Colonic mucosa (tissue), 4 donors: ENCODE measurements around the gene GABARAPL1. TPM values are rescaled to one million over a fixed set of nuclear protein-coding genes. Genes with fewer than 3 reads are reported as not detected.

Source experiments
- DNase-seq: peaks from one replicate; pipeline ENCODE4 v3.0.0-alpha.2; 2020
- H3K27ac ChIP-seq: fragments of 200-600 bp; one replicate; pipeline ENCODE4 v1.8.0; 2021
- H3K27me3 ChIP-seq: fragments of 200-600 bp; one replicate; pipeline ENCODE4 v1.8.0; 2021
- H3K36me3 ChIP-seq: fragments of 200-600 bp; one replicate; pipeline ENCODE4 v1.8.0; 2021
- H3K4me1 ChIP-seq: fragments of 200-600 bp; one replicate; pipeline ENCODE4 v1.8.0; 2021; ENCODE audit warnings: mild to moderate bottlenecking
- H3K4me3 ChIP-seq: fragments of 200-600 bp; one replicate; pipeline ENCODE4 v1.8.0; 2021
- H3K9ac ChIP-seq, 2 donors: one replicate each; pipeline ENCODE4 v1.7.0; 2013; ENCODE audit warnings: control low read depth in 2 of 2, low read depth in 2 of 2, low read length in 2 of 2
- H3K9me3 ChIP-seq: fragments of 200-600 bp; one replicate; pipeline ENCODE4 v1.8.0; 2021
- CTCF ChIP-seq: fragments of 200-600 bp; IDR thresholded peaks from one replicate; pipeline ENCODE4 v1.8.0; 2022; ENCODE audit warnings: antibody characterized with exemption, mild to moderate bottlenecking
- intact Hi-C: fragments of 100-400 bp; cut with DNase I; formaldehyde crosslinking; loops from one replicate; pipeline ENCODE4 v1.14.1; 2022
- total RNA-seq, 2 donors: library from RNA; stranded (reverse); fragmentation: NEBNext Ultra II Directional in 1 of 2; extraction: Animal tissue kit (Norgen Biotek cat#: 25700) in 1 of 2; gene quantifications; one replicate each; pipeline ENCODE4 v1.2.1, GENCODE V29; 2021
- donor health status: healthy.
- donor health status: DM: no; HTN: no; CAD: no.
- donor health status: DM: no; HTN: no; CAD: no.

Gene GABARAPL1
- total RNA-seq, 2 donors from 2014 or later: 12.8 to 42.8 TPM

DNA sequence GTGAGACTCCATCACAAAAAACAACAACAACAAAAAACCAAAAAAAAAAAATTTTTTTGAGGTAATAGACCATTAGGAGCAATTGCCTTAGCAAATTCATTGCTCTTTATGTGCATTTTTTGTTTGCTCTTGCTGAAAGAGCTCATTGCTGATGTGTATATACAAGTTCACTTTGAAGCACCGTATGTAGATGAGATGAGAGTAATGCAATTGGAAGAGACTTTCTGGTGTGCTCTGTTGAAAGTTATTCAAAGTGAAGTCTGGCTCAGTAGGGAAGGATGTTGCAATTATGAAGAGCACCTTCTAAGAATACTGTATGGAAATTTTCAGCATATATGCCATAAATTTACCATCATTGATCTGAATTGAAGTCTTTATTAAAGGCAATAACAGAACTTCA, 48.2 kb downstream of the GABARAPL1 start:
- H3K9ac ChIP-seq: no peak overlapping the region
- no peak for TF ChIP-seq CTCF
- H3K4me1 ChIP-seq: no peaks in the 10 kb centered on the region
- intact Hi-C loops: no loop called here
- no peaks in the 10 kb centered on the region for H3K9me3 ChIP-seq
- no peak overlapping the region for H3K4me3 ChIP-seq
- no peaks in the 10 kb centered on the region for H3K36me3 ChIP-seq
- no peak overlapping the region for H3K27ac ChIP-seq
- no peaks in the 10 kb centered on the region for H3K27me3 ChIP-seq
- no peak for DNase-seq

- Histone ChIP-seq H3K9ac (no peak overlapping the region), H3K27ac (no peak overlapping the region), H3K4me1 (no peaks in the 10 kb centered on the region), H3K4me3 (no peak overlapping the region), H3K27me3 (no peaks in the 10 kb centered on the region), H3K36me3 (no peaks in the 10 kb centered on the region), H3K9me3 (no peaks in the 10 kb centered on the region)
- DNase-seq: no peak
- no peak for TF ChIP-seq CTCF
- intact Hi-C loops: no loop called here
These were observed 55.4 kb downstream of the GABARAPL1 start for GRCh38 chr12:10268037-10268436.

DNA sequence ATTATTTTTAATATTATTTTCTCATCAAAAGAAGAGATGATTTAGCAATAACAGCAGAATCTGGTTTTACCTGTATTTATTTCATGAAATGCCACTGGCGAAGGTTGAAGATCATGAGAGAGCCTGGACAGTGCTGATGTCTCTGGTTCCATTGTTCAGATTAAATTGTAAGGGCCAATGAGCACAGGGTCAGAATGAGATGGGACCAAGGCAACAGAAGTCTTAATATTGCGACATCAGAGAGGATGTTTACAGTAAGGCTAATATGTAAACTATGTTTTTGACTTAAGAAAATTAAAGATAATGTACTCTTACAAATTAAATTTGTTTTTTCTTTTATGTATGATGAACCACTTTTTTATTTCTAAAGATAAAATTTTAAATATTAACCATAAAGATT, 59.8 kb downstream of the GABARAPL1 start:
- no peaks in the 10 kb centered on the region for H3K27me3 ChIP-seq
- intact Hi-C loops: no loop called here
- H3K27ac ChIP-seq: no peak overlapping the region
- TF ChIP-seq CTCF: no peak
- no peaks in the 10 kb centered on the region for H3K4me1 ChIP-seq
- no peak overlapping the region for H3K9ac ChIP-seq
- no peaks in the 10 kb centered on the region for H3K36me3 ChIP-seq
- no peaks in the 10 kb centered on the region for H3K9me3 ChIP-seq
- H3K4me3 ChIP-seq: no peak overlapping the region
- no peak for DNase-seq

Other genes with a start within 250 kb of the GABARAPL1 start
- under 1 TPM; 0.59 to 0.72 TPM for gene CLEC12A, start 241.5 kb upstream of the GABARAPL1 start, total RNA-seq
- gene CLEC1B, start 213.8 kb upstream of the GABARAPL1 start, total RNA-seq: not detected
- gene CLEC12B, start 202.2 kb upstream of the GABARAPL1 start, total RNA-seq: not detected
- gene CLEC9A, start 182.2 kb upstream of the GABARAPL1 start, total RNA-seq: under 1 TPM in 1 of 2 donors, not detected in 1; 0.47 TPM
- gene CLEC1A, start 113.9 kb upstream of the GABARAPL1 start, total RNA-seq: 1 to 10 TPM; 1.7 to 1.8 TPM
- gene CLEC7A, start 82.7 kb upstream of the GABARAPL1 start, total RNA-seq: 1 to 10 TPM; 1.1 to 6.8 TPM
- under 1 TPM; 0.20 to 0.77 TPM for gene OLR1, start 40.7 kb upstream of the GABARAPL1 start, total RNA-seq
- not detected for gene TMEM52B, start 33.8 kb upstream of the GABARAPL1 start, total RNA-seq
- gene KLRD1, start 95.0 kb downstream of the GABARAPL1 start, total RNA-seq: 1 to 10 TPM; 1.1 to 1.5 TPM
- 1 to 10 TPM; 1.1 to 1.6 TPM for gene KLRK1, start 177.2 kb downstream of the GABARAPL1 start, total RNA-seq
- under 1 TPM; 0.47 to 0.80 TPM for gene KLRC4, start 196.9 kb downstream of the GABARAPL1 start, total RNA-seq
- not detected for gene KLRC3, start 207.7 kb downstream of the GABARAPL1 start, total RNA-seq
- gene KLRC2, start 223.1 kb downstream of the GABARAPL1 start, total RNA-seq: under 1 TPM in 1 of 2 donors, not detected in 1; 0.50 TPM
- gene KLRC1, start 240.5 kb downstream of the GABARAPL1 start, total RNA-seq: 1 to 10 TPM; 1.0 to 1.3 TPM